H1 (cell line): Measurements from ENCODE around the gene ZBTB1. TPM values are rescaled to one million over a fixed set of nuclear protein-coding genes. Genes with fewer than 3 reads are reported as not detected.

Source experiments
- CTCF ChIA-PET: fragments of 300-600 bp; sonication (Branson Sonifier 250); formaldehyde crosslinking; loops from one replicate; lab custom pipeline; 2021; ENCODE audit not compliant: partially characterized antibody; lab: Charles Lee
- POLR2A ChIA-PET: fragments of 300-600 bp; sonication (Branson Sonifier 250); formaldehyde crosslinking; loops from one replicate; lab custom pipeline; 2021; ENCODE audit warnings: inconsistent platforms; ENCODE audit not compliant: partially characterized antibody; lab: Charles Lee
- DNase-seq, 2 experiments: peaks; one replicate each; pipeline versions ENCODE4 v3.0.0 to v3.0.0-alpha.2; 2010 to 2022; ENCODE audit warnings: low spot score in 2 of 2, low read depth in 1 of 2, mixed read lengths in 1 of 2
- FAIRE-seq: peaks from 2 replicates; lab custom pipeline; 2011; peaks lifted over from hg19 to GRCh38; lab: Jason Lieb, UNC
- H2AFZ ChIP-seq: 2 replicates; pipeline ENCODE4 v1.8.1; 2012; ENCODE audit warnings: low read length, inconsistent platforms
- H2AK5ac ChIP-seq: 2 replicates; pipeline ENCODE4 v1.6.1; 2013; ENCODE audit warnings: low read depth, low read length
- H2BK120ac ChIP-seq: replicated peaks from 2 replicates; pipeline ENCODE3; 2013; ENCODE audit warnings: low read depth, low read length, inconsistent platforms
- H2BK12ac ChIP-seq: 2 replicates; pipeline ENCODE4 v1.6.1; 2013; ENCODE audit warnings: low read depth, low read length
- H2BK15ac ChIP-seq: 2 replicates; pipeline ENCODE4 v1.6.1; 2013; ENCODE audit warnings: low read length
- H2BK20ac ChIP-seq: 2 replicates; pipeline ENCODE4 v1.6.1; 2013; ENCODE audit warnings: low read length
- H2BK5ac ChIP-seq: 2 replicates; pipeline ENCODE4 v1.6.1; 2013; ENCODE audit warnings: low read depth, low read length
- H3K14ac ChIP-seq: 2 replicates; pipeline ENCODE4 v1.6.1; 2013; ENCODE audit warnings: inconsistent platforms; ENCODE audit not compliant: insufficient read length
- H3K18ac ChIP-seq: 2 replicates; pipeline ENCODE4 v1.6.1; 2013; ENCODE audit warnings: low read length; ENCODE audit errors: extremely low read depth
- H3K23ac ChIP-seq: 2 replicates; pipeline ENCODE4 v1.6.1; 2013; ENCODE audit warnings: inconsistent platforms; ENCODE audit not compliant: insufficient read length
- H3K23me2 ChIP-seq: 2 replicates; pipeline ENCODE4 v1.6.1; 2013; ENCODE audit warnings: low read depth, low read length
- H3K27ac ChIP-seq: 2 replicates; pipeline ENCODE4 v1.6.1; 2011; ENCODE audit warnings: low read depth, low read length, inconsistent platforms
- H3K27me3 ChIP-seq, 4 experiments: replicated peaks in 1 of 4; 1 replicate in 1 of 4; 2 replicates in 3 of 4; pipeline versions ENCODE4 v1.6.1 to v1.8.1; 2011 to 2013; ENCODE audit warnings: low read length in 3 of 4, mild to moderate bottlenecking in 3 of 4, inconsistent platforms in 2 of 4, mixed read lengths in 2 of 4, moderate library complexity in 1 of 4; ENCODE audit not compliant: control insufficient read depth in 3 of 4, insufficient read depth in 3 of 4; ENCODE audit errors: extremely low read depth in 1 of 4
- H3K36me3 ChIP-seq, 4 experiments: 2 replicates each; pipeline versions ENCODE4 v1.6.1 to v1.8.1; 2011 to 2013; ENCODE audit warnings: mild to moderate bottlenecking in 4 of 4, low read length in 3 of 4, moderate library complexity in 2 of 4, control low read depth in 1 of 4, inconsistent platforms in 1 of 4; ENCODE audit not compliant: insufficient read depth in 4 of 4, control insufficient read depth in 2 of 4
- H3K4ac ChIP-seq: replicated peaks from 2 replicates; pipeline ENCODE3; 2013; ENCODE audit warnings: low read length, low read depth, mixed read lengths, inconsistent platforms; ENCODE audit not compliant: insufficient read length
- H3K4me1 ChIP-seq, 4 experiments: replicated peaks in 1 of 4; 1 replicate in 1 of 4; 2 replicates in 3 of 4; pipeline versions ENCODE4 v1.6.1 to v1.8.1; 2011 to 2013; ENCODE audit warnings: low read length in 3 of 4, inconsistent platforms in 2 of 4, mixed read lengths in 1 of 4; ENCODE audit not compliant: insufficient read depth in 4 of 4, control insufficient read depth in 3 of 4
- H3K4me2 ChIP-seq, 2 experiments: 2 replicates each; pipeline versions ENCODE4 v1.6.1 to v1.8.1; 2011 to 2013; ENCODE audit warnings: low read depth in 2 of 2, low read length in 2 of 2, control low read depth in 1 of 2, inconsistent platforms in 1 of 2, mild to moderate bottlenecking in 1 of 2; ENCODE audit not compliant: insufficient read depth in 1 of 2
- H3K4me3 ChIP-seq, 4 experiments: fragments of 200-600, 300-600 bp in 1 of 4; sonication (generic), shearing (Covaris generic), sonication (Bioruptor Twin) in 1 of 4; 2 replicates each; pipeline versions ENCODE4 v1.5.1 to v1.8.1; 2011 to 2016; ENCODE audit warnings: low read length in 4 of 4, low read depth in 3 of 4, control low read depth in 2 of 4, inconsistent platforms in 2 of 4, mild to moderate bottlenecking in 2 of 4, mixed read lengths in 1 of 4, moderate library complexity in 1 of 4; ENCODE audit not compliant: insufficient read depth in 2 of 4; ENCODE audit errors: extremely low read depth in 1 of 4
- H3K56ac ChIP-seq: replicated peaks from 2 replicates; pipeline ENCODE3; 2013; ENCODE audit warnings: low read depth, mild to moderate bottlenecking, mixed read lengths, low read length, inconsistent platforms; ENCODE audit not compliant: insufficient read length
- H3K79me1 ChIP-seq: 2 replicates; pipeline ENCODE4 v1.6.1; 2013; ENCODE audit warnings: low read depth, low read length, control low read depth
- H3K79me2 ChIP-seq, 2 experiments: 2 replicates each; pipeline versions ENCODE4 v1.6.1 to v1.8.1; 2012 to 2013; ENCODE audit warnings: low read length in 2 of 2, mild to moderate bottlenecking in 2 of 2, inconsistent platforms in 1 of 2; ENCODE audit not compliant: insufficient read depth in 2 of 2, control insufficient read depth in 1 of 2
- H3K9ac ChIP-seq, 4 experiments: replicated peaks in 1 of 4; 1 replicate in 1 of 4; 2 replicates in 3 of 4; pipeline versions ENCODE4 v1.6.1 to v1.8.1; 2011 to 2013; ENCODE audit warnings: low read depth in 3 of 4, low read length in 3 of 4, control low read depth in 2 of 4, mild to moderate bottlenecking in 2 of 4, moderate library complexity in 2 of 4, inconsistent platforms in 1 of 4; ENCODE audit errors: extremely low read depth in 1 of 4
- H3K9me3 ChIP-seq, 2 experiments: 2 replicates each; pipeline versions ENCODE4 v1.6.1 to v1.8.1; 2012 to 2013; ENCODE audit warnings: mild to moderate bottlenecking in 2 of 2, moderate library complexity in 2 of 2, control low read depth in 1 of 2, inconsistent platforms in 1 of 2, low read depth in 1 of 2, low read length in 1 of 2, mixed read lengths in 1 of 2; ENCODE audit not compliant: insufficient read depth in 2 of 2
- H4K20me1 ChIP-seq, 2 experiments: replicated peaks in 1 of 2; 2 replicates each; pipeline versions ENCODE3 to v1.8.1; 2011 to 2013; ENCODE audit warnings: inconsistent platforms in 2 of 2, low read length in 2 of 2, mild to moderate bottlenecking in 1 of 2; ENCODE audit not compliant: insufficient read depth in 2 of 2, control insufficient read depth in 1 of 2
- H4K5ac ChIP-seq: 2 replicates; pipeline ENCODE4 v1.6.1; 2013; ENCODE audit warnings: low read length, low read depth, mixed read lengths, inconsistent platforms; ENCODE audit not compliant: insufficient read length
- H4K8ac ChIP-seq: 2 replicates; pipeline ENCODE4 v1.8.0; 2013; ENCODE audit warnings: mild to moderate bottlenecking, moderate library complexity, low read length, inconsistent platforms; ENCODE audit not compliant: insufficient read depth; ENCODE audit errors: extremely low read depth
- H4K91ac ChIP-seq: replicated peaks from 2 replicates; pipeline ENCODE3; 2013; ENCODE audit warnings: low read length, mixed read lengths, inconsistent platforms; ENCODE audit not compliant: insufficient read length
- CBX5 ChIP-seq: fragments of 300-800, 300-1000 bp; sonication (generic); IDR thresholded peaks from 2 replicates; pipeline ENCODE4 v1.7.1; 2016; ENCODE audit warnings: antibody characterized with exemption, low read length, low read depth
- CHD2 ChIP-seq: IDR thresholded peaks from 2 replicates; pipeline ENCODE4 v1.6.1; 2012; ENCODE audit warnings: low read length, improper control_type of control experiment
- CREB1 ChIP-seq: IDR thresholded peaks from 2 replicates; pipeline ENCODE4 v1.6.1; 2012; ENCODE audit warnings: inconsistent platforms
- FOSL1 ChIP-seq: IDR thresholded peaks from 2 replicates; pipeline ENCODE4 v1.6.1; 2011; ENCODE audit warnings: mild to moderate bottlenecking, low read depth, low read length, moderate library complexity; ENCODE audit not compliant: insufficient read depth
- POLR2AphosphoS5 ChIP-seq: IDR thresholded peaks from 2 replicates; pipeline ENCODE4 v1.6.1; 2011; ENCODE audit warnings: low read depth, low read length
- SP1 ChIP-seq: IDR thresholded peaks from 2 replicates; pipeline ENCODE4 v1.6.1; 2011; ENCODE audit warnings: low read depth, low read length
- SP2 ChIP-seq: IDR thresholded peaks from 2 replicates; pipeline ENCODE4 v1.6.1; 2012; ENCODE audit warnings: mild to moderate bottlenecking, low read length, inconsistent platforms
- TAF7 ChIP-seq: optimal IDR thresholded peaks from 2 replicates; pipeline ENCODE3; 2011; ENCODE audit warnings: low read depth, mild to moderate bottlenecking, inconsistent platforms, low read length, moderate library complexity, borderline replicate concordance
- WGBS, 2 experiments: shearing (Covaris generic) in 1 of 2; methylation state at CpG; one replicate each; pipeline versions ENCODE4 v1.1.6 to v1.1.7; 2013 to 2015; ENCODE audit warnings: low lambda C conversion rate in 2 of 2, mixed read lengths in 2 of 2, inconsistent platforms in 1 of 2, low coverage in 1 of 2, missing lambda C conversion rate in 1 of 2; ENCODE audit not compliant: insufficient replicate concordance in 2 of 2, insufficient coverage in 1 of 2, insufficient read length in 1 of 2; ENCODE audit errors: extremely low coverage in 1 of 2, missing lambda C conversion rate in 1 of 2; 5-methylcytosine and 5-hydroxymethylcytosine counted together
- polyA plus RNA-seq, 7 experiments: library from polyadenylated mRNA; depleted of rRNA in 3 of 7; stranded (reverse) in 5 of 7; unstranded in 2 of 7; fragments of >200 nt in 5 of 7; fragments of 200-250 nt in 2 of 7; gene quantifications; 1 replicate in 5 of 7; 2 replicates in 1 of 7; 4 replicates in 1 of 7; pipeline versions ENCODE4 v1.2.1 to v1.2.3, GENCODE V29; 2011 to 2013; ENCODE audit warnings: missing spikeins in 2 of 7, mixed read lengths in 2 of 7
- total RNA-seq: library from RNA; stranded (reverse); fragmentation: NEBNext Ultra II Directional; extraction: Animal tissue kit (Norgen Biotek cat#: 25700); gene quantifications from 2 replicates; pipeline ENCODE4 v1.2.1, GENCODE V29; 2021

ZBTB1 gene
- total and polyA plus RNA-seq, 2 of the 8 experiments (the other 6 are each of a cell fraction or from before 2014, with no cell fraction given) = 13.6 to 27.5 TPM

DNA sequence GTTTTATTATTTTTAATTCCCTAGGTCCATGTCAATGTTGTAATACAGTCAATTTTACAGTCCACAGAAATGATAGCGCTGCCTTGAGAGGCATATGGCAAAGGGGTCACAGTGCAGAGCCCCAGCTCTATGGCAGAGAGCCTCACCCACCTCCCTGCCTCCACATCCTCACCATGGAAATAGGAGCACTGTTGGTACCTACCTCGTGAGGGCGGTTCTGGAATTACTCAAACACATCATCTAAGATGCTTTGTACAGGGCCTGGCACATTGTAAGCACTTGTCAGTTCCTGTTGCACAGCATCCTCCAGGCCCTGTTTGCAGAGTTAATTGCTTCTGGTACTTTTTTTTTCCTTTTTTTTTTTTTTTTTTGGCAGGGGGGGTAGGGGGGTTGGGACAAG, 43.3 kb upstream of the ZBTB1 start:
- H4K20me1 ChIP-seq = peaks cover 0 to 2% of the 10 kb centered on the region in 2 experiments
- no peak overlapping the region for H2BK5ac ChIP-seq
- FAIRE-seq = no peak
- no peak overlapping the region for H3K18ac ChIP-seq
- CTCF ChIA-PET = interaction anchor here (0.7 to 1.0 kb wide), 2 partner anchors 26 to 210 kb away, joined by 3 to 4 read pairs; no protein-coding TSS in a partner anchor
- H2AFZ ChIP-seq = no peak overlapping the region
- no peaks in the 10 kb centered on the region for H3K79me2 ChIP-seq
- no peak overlapping the region for H4K5ac ChIP-seq
- no peak overlapping the region for H4K8ac ChIP-seq
- H3K23ac ChIP-seq = no peak overlapping the region
- H3K4me3 ChIP-seq = no peak overlapping the region
- H2BK120ac ChIP-seq = no peak overlapping the region
- H4K91ac ChIP-seq = no peak overlapping the region
- TF ChIP-seq CHD2 (no peak), TAF7 (no peak), POLR2AphosphoS5 (peak; percentile 22; the same call in 1 of the 2 replicates), CBX5 (no peak), SP2 (no peak), FOSL1 (no peak), SP1 (no peak), CREB1 (no peak)
- TF ChIP-seq, all 59 proteins: peak for 1
- H2AK5ac ChIP-seq = no peak overlapping the region
- H3K79me1 ChIP-seq = no peaks in the 10 kb centered on the region
- H3K9ac ChIP-seq = no peak overlapping the region
- H3K27ac ChIP-seq = no peak overlapping the region
- no peak overlapping the region for H3K4ac ChIP-seq
- H3K4me1 ChIP-seq = peaks cover 0 to 6% (median 4%) of the 10 kb centered on the region in 4 experiments; a peak in 4 of 7 replicates
- POLR2A ChIA-PET = interaction anchor here (0.9 to 6.1 kb wide), 4 partner anchors 9 to 43 kb away, joined by 3 to 52 read pairs (median 4); partner anchors contain the start of genes ZBTB1 and ZBTB25
- no peak for DNase-seq
- H2BK15ac ChIP-seq = no peak overlapping the region
- H2BK20ac ChIP-seq = no peak overlapping the region
- no peaks in the 10 kb centered on the region for H3K9me3 ChIP-seq
- WGBS, 2 experiments = 96% methylated on average over 3 of the region's 3 CpGs; no CpG with 5 or more reads in 1 of the 2 experiments
- no peaks in the 10 kb centered on the region for H3K27me3 ChIP-seq
- H3K14ac ChIP-seq = no peak overlapping the region
- peaks cover 4 to 26% (median 21%) of the 10 kb centered on the region in 4 experiments; a peak in 7 of 8 replicates for H3K36me3 ChIP-seq
- peaks cover 11% of the 10 kb centered on the region for H3K23me2 ChIP-seq
- no peak overlapping the region for H3K56ac ChIP-seq
- no peak overlapping the region for H3K4me2 ChIP-seq
- H2BK12ac ChIP-seq = no peak overlapping the region
